HG03060 (cell line): Measurements from ENCODE around the gene EEF1B2.

Experiments
- ATAC-seq: cut with Tn5 transposase; IDR thresholded peaks from one replicate; pipeline ENCODE4 v1.9.1; 2021; ENCODE audit warnings: low read depth, moderate number of reproducible peaks; ENCODE audit not compliant: unreplicated experiment

Gene EEF1B2

GRCh38 chr2:206211657-206212255, 52.1 kb downstream of the EEF1B2 start:
- no peak for ATAC-seq
